GM19467 (cell line): ENCODE results near the gene CUBN.
"Not testable (repeated sequence)": the region's sequence is repeated elsewhere in the genome, so short reads cannot be mapped to it uniquely, and the experiment has no call there.

Experiments
- ATAC-seq: cut with Tn5 transposase; IDR thresholded peaks from one replicate; pipeline ENCODE4 v1.9.1; 2021; ENCODE audit warnings: mild to moderate bottlenecking, moderate library complexity; ENCODE audit not compliant: unreplicated experiment

The CUBN gene

GRCh38 chr10:17021656-17022465 is 107.8 kb downstream of the CUBN start:
- no peak for ATAC-seq

DNA sequence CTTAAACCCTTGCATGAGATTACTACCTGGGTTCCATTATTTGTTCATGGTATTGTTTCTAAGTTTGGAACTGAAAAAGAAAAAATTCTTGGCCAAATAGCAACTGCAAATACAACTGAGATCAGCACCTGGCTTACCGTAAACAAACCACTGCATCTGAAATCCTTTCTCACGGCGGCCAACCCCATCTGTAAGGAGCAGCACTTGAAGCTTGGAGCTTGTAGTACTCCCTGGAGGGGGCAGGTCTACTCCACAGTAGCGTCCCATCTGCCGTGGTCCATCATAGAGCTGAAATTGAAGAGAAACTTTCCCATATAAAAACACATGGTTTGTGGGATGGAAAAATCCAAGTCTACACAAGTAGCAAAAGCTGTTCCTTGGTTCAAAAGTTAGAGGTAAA is 109.9 kb downstream of the CUBN start:
- ATAC-seq: no peak

- ATAC-seq: not testable (repeated sequence)
These were observed 116.3 kb downstream of the CUBN start for GRCh38 chr10:17013131-17013983.

- not testable (repeated sequence) for ATAC-seq
These were observed 116.9 kb downstream of the CUBN start for GRCh38 chr10:17012731-17013130.

DNA sequence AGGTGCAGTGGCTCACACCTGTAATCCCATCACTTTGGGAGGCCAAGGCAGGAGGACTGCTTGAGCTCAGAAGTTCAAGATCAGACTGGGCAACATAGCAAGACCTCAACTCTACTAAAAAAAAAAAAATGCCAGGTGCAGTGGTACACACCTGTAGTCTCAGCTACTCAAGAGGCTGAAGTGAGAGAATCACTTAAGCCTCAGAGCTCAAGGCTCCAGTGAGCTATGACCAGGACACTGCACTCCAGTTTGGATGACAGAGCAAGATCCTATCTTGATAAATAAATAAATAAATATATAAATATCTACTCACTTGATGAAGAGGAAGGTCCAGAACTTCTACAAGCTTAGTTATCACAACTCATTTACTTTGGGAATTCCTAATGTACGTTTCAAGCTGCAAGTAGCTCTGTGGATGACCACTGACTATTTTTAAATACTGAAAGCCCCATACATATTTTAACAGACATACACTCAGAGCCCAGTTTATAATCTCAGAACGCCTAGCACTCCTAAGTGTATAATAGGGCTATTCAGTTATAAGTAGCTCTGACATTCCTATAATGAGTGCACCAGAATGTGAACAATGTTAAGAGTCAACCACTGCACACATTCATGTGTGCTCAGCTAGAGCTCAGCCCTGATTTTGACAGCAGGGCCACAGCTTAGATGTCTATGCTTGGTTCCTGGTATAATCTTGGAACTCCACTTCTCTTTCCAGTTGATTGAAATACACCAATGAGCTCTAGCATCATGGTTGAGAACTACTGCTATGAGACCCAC is 119.1 kb downstream of the CUBN start:
- no peak for ATAC-seq

DNA sequence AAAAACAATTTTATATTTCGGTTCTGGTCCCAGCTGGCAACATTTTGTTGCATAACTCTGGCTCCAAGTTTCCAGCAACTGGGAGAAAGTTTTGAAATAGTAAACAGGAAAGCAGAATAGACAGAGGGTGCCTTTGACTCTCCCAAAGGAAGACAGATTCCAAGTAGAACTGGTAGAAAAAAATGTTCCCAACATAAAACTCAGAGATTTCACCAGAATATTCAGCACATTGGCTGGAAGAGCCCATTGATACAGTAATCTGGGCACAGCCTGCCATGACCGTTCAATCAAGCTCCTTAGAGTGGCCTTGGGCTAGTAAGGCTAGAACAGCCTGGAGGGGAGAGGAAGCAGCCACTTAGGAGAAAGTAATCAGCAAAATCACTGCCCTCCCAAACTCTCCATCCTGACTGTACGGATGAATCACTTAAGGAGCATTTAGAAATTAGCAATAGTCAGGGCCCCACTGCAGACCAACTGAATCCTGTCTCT is 120.4 kb downstream of the CUBN start:
- ATAC-seq: no peak

DNA sequence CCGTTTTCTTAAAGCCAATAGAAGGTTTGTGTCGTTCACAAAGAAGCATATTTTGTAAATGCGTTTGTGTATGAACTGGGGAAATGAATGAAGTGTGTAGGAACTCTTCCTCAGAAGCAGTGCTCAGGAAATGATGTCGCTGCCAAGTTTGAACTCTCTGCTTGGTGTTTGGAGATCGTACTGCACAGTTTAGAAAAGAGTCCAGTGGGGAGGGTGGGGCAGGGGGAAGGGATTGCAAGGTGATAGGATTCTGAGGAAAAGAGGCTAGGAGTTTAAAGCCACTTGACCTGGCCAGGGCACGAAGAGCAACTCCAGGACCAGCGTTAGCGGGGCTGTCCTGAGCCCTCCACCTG is 122.2 kb downstream of the CUBN start:
- no peak for ATAC-seq

DNA sequence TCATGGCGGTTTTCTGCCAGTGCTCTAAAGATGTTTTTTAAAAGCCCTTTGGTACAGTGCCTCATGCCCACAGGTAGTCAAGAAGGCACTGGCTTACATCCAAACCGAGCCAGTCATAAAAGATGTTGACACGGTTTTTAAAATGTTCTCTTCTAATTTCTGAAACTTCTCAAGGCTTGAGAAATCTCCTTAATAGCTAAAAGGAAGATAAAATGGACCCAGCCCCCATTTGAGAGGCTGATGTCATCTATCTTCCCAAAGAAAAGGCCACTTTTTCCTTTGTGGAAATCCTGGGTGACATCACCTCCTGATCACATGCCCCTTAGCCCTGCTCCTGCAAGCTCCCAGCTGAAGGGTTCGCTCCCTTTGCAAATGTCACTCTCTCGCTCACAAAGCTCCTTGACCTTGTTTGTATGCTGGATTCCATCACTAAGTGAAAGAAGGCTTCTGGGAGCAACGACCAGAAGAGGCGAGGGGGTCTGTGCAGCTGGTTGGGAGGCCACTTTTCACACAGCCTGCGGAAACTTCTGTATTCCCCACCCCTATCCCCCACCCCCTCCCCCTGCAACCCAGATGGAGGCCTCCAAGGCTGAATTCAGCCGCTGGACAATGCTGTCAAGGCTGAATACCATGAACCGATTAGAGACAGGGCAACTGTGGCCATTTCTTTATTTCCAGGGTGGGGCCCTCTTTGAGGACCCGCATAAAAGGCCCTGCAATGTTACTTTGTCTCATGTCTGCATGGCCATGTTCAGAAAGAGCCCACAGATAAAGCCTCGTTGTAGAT is 122.8 kb downstream of the CUBN start:
- ATAC-seq: no peak

- ATAC-seq: no peak
These were observed 123.7 kb downstream of the CUBN start for GRCh38 chr10:17005621-17006566.

- ATAC-seq: no peak
These were observed 124.7 kb downstream of the CUBN start for GRCh38 chr10:17004801-17005380.

DNA sequence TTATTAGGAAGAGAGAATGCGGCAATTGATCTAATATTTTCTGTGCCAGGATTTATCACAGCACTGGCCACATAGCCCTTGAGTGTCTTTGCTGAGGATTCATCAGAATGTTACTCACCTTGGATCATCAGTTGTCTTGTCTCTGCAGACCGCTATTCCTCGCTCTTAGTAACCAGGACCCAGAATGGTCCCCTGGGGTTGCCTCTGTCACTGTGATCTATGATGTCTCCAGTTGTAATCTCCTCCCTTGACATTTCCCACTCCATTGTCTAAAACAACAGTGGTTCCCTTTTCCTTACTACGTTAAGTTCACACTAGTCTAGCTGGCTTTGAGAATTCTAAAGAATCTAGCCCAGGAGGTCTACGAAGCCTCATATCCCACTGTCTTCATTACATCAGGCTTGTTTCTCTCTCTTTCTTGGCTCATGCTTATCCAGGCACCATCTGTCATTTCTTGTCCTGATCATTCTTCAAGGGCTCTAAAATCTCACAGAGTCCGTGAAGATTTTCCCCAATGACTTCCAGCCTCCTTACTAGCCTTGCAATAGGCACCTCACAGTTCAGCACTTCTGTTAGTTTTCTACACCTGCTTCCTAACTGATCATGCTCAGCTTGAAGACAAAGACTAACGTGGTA is 125.8 kb downstream of the CUBN start:
- no peak for ATAC-seq

GRCh38 chr10:17003151-17003550 is 126.5 kb downstream of the CUBN start:
- ATAC-seq: no peak

GRCh38 chr10:17001961-17002749 is 127.5 kb downstream of the CUBN start:
- no peak for ATAC-seq

GRCh38 chr10:17001297-17001744 is 128.3 kb downstream of the CUBN start:
- no peak for ATAC-seq

- ATAC-seq: no peak
These were observed 129.8 kb downstream of the CUBN start for GRCh38 chr10:16999665-17000451.

GRCh38 chr10:16996530-16996964 is 133.1 kb downstream of the CUBN start:
- no peak for ATAC-seq
